IPS-NIHi7 (cell line): Measurements from ENCODE around the gene NCF2.

Experiments
- DNase-seq: peaks from one replicate; pipeline ENCODE4 v3.0.0; 2012; ENCODE audit warnings: mixed read lengths; ENCODE audit errors: extremely low spot score

Gene NCF2

DNA sequence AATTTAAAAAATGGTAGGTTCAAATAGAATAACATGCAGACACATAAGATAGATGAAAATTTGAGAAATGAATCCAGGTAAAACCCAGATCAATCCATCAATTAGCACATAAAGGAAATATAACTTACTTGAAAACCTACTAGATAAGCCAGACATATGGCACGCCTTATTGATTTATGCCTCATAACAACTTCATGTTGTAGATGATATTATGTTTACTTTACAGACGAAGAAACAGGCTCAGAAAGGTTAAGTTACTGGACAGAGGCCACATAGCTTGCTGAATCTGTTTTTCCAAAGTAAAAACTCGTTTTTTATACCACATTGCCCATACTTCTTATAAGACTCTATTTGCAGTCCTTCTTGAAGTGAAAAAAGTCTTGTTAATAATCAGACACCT, 22.1 kb upstream of the NCF2 start:
- no peak for DNase-seq

DNA sequence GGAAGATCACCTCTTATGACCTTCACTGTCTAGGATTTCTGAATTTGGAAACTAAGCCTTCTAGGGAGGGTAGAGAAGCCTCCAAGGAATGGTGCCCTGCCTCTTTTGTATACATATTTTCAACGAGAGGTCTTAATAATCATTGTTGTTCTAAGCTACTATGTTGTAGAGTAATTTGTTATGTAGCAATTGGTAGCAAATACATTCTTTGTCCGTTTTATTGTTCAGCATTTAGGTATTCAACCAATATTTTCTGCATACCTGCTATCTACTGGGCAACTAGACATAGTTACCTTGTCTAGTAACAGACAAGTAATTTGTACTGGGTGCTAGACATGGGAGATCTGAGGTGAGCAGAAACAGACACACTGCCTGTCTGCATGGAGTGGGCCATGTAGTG, 20.8 kb upstream of the NCF2 start:
- no peak for DNase-seq

DNA sequence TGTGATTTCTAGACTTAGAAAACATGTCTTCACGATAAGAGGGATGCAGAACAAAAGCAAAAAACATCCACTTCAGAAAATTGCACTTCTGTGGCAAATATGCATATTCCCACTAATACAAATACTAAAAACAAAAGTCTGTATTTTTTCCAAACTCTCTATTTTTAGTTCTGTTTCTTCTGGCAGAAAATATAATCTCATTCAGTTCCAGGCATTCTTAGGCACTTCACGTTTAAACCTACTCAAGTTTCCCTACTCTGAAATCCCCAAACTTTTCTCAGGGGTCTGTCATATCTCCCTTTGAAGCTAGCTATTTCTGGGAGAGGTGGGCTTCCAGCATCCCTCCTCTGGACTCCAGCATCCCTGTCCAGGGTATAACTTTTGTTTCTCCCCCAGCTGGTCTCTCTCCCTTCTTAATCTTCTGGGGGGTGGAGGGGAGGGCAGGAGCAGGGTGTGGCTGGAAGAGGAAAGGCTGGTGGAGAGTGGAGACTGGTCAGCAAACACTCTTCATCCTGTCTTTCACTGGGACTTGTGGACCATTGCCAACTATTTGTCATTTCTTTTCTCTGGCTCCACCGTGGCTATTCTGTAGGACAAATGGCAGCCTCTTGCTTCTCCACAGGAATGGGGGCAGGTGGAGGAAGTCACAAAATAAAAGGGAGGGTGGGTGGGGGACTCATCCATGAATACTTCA, 19.6 kb upstream of the NCF2 start:
- no peak for DNase-seq

DNA sequence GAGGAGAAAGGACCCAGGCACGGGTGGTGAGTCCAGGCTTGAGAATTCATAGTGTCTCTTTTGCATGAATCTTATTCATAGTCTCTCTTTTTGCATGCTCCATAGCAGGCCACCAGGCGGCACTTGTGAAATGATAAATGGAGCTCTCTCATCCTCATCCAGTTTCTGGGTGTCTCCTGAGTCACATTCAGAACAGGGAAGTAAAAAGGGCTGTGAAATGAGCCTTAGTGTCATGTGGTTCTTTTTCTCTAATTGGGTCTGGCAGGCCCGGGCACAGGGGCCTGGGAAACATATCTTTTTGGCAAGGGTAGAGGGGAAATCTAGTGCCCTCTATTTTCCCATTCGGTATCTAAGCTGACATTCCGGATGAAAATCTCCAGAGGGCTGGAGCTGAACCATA, 19.1 kb upstream of the NCF2 start:
- no peak for DNase-seq

DNA sequence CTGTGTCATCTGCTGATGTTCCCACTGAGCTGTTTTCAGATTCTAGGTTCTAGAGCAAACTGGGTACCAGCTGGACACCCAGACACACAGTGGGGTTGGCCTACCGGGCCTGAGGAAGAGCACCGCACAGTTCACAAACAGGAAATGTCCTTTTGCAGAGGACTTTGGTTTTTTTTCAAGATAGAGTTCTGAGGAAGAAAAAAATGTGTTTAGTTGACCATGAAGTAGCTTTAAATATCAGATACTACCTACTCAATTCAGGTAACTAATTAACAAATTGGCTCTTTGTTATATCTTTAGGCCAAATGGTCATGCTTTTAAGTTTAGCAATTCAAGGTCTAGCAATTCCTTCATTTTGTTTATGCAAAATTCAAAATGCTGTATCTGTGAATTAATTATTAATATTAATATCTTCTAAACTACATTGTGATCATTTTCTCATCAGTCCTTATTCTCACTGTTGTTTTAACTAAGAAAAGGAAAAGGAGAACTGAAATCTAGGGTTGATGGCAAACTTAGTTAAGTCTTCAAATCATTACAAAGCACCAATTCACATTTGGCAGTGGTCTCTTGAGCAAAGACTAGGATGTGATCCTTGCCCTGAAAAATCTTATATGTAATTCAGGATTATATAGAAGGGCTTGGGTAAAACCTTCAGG, 17.2 kb upstream of the NCF2 start:
- DNase-seq = no peak

DNA sequence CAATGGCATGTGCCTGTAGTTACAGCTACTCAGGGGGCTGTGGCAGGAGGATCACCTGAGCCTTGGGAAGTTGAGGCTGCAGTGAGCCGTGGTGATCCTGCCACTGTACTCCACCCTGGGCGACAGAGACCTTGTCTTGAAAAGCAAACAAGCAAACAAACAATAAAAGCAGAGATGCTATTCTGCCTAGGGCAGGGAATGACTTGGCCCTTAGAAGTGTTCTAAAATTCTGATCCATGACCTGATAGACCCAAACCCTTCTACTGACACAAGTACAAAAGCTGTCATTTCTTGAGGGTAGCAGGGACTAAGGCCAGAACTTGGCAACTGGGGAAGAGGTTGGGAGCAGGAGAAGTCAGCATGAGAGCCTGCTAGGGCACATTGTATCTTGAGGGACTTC, 15.6 kb upstream of the NCF2 start:
- no peak for DNase-seq

DNA sequence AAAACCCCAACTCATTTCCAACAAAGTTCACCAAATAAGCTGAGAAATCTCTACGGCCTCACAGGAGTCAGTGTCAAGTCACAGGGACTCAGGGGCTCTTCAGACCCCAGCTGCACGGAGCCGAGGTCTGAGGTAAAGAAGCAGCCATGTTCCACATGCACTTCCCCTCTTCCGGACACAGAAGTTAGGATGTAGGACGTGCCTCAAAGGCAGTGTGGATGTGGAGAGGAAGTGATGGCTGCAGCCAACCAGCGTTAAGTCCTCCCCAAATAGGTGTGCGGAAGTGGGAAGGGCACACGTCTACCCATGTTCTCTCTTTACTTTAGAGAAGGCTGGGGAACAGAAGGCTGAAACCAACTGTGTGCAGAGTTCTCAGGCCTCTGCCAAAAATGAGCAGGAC, 14.6 kb upstream of the NCF2 start:
- no peak for DNase-seq

DNA sequence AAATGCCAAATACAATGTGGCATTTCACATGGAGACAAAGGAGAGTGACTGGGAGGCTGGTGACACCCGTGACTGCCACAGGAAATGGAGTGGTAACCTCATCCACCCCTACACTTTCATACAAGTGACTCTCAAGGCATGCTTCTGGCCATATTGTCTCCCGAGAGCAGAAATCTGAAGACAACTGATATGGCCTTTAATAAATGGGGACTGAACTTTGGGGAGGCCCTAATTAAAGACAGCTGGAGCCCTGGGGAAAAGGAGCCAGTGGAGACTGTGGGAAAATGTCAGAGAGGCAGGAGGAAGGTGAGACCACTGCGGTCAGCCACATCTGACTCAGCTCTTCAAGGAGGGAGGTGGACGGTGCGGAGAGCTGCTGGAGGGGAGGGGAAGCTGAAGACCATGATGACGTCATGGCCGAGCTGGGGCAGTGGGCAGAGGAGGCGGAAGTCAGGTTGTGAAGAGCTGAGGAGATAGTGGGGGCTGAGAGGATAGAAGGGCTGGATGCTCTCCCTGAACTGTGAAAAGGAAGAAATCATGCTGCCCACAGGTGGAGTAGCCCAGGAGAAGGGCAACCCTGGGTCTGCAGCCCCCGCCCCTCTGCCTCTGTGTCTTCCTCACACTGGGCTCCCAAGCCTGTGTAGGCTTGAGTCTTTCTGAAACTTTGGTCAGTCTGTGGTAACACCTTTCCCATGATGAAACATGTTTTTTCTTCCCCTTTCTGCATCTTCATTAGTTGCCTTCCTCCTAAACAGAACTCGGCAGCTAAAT, 14.0 kb upstream of the NCF2 start:
- DNase-seq = no peak

DNA sequence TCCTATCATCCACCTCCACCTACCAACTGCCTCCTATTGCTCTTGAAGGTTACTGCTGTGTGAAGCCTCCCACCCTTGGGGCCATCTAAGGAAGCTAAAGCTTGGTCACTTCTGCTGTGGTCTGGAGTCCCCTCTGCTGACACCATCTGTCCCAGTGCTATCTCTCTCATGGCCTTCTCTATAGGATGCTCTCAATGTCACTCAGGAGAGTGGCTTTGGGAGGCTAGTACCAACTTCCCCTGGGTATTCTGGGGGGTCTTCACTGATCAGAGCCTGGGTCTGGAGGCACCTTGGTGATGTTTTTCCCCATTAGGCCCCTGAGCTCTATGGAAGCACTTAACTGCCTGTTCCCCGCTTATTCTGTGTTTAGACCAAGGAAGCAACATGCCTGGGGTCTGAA, 12.3 kb upstream of the NCF2 start:
- no peak for DNase-seq

DNA sequence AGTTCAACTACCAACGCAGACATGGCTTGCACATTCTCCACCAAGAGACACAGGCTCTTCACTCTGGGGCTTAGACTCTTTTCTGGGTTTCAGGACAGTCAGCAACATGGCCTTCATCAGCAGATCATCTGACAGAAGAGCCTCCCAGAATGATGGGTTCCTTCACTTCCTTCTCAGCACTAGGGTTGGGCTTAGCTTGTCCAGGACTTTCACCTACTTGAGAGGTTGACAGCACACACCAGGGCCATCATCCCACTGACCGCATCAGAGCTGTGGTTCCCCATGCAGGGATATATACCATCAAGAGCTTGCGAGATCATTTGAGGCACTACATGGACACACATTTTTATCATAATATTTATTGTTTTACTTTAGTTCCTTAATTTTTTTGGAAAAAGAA, 10.4 kb upstream of the NCF2 start:
- no peak for DNase-seq

DNA sequence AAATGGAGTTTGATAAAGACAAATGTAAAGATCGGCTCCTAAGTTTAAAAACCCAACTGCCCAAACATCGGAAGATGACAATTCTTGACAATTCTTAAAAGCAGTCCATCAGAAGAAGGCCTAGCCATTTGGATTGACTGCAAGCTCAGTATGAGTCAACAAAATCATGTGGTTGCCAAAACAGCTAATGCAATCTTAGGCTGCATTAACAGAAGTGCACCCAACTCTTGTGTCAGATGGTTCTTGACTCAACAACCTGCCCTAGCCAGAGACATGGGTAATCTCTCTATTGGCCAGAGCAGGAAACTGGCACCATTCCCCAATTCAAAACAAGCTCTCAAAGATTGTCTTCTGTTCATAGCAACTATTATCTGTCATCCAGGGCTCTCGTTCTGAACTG, 9.9 kb upstream of the NCF2 start:
- DNase-seq = no peak

DNA sequence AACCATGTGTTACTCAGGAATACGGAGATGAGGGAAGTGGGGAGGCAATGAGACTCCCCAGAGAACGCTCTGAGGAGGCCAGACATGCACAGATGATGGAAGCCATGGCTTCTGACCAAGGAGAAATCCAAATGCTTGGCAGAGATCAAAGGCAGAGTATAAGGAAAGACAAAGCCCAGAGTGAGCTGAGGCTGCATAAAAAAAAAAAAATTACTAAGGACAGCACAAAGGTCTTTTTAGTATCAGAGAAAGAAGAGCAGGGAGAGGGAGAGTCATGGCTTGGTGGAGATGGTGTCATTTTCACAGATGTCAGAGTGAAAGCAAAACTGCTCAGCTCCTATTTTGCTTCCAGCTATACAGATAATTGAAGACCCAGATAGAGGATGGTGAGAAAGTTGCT, 8.1 kb upstream of the NCF2 start:
- no peak for DNase-seq

DNA sequence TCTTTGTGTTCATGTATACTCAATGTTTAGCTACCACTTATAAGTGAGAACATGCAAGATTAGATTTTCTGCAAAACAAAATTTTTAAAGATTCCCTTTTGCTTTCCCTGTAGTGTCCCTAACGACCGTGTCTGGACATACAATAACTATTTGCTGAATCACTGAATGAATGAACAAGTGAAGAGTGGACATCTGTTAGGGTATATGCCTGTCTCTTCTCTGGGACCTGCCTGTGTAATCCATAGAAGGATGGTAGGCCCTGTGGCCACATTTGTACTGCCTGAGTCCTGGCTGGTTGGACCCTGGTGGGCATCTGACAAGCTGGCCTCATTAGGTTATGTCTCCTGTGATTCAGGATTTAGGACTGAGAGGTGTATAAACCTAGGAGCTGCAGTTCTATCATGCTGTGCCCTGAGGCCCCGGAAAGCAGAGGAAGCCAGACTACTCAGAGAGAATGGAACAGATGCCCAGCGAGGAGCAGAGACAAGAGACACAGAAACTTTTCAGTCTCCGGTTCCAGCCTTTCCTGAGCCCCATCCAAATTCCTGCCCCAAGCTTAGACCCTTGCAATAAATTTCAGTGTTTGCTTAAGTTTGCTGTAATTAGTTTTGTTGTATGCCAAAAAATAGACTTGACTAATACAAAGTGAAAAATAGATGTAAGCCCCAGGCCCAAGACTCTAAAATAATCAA, 7.5 kb upstream of the NCF2 start:
- DNase-seq = no peak

DNA sequence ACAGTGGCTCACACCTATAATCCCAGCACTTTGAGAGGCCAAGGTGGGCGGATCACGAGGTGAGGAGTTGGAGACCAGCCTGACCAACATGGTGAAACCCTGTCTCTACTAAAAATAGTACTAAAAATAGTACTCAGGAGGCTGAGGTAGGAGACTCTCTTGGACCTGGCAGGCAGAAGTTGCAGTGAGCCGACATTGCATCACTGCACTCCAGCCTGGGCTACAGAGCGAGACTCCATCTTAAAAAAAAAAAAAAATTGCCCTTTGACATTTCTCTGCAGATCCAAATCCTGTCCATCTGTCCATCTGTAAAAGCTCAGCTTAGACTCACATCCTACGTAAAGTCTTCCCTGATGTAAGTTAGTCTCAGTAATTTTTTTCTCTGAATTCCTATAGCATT, 6.2 kb upstream of the NCF2 start:
- no peak for DNase-seq

DNA sequence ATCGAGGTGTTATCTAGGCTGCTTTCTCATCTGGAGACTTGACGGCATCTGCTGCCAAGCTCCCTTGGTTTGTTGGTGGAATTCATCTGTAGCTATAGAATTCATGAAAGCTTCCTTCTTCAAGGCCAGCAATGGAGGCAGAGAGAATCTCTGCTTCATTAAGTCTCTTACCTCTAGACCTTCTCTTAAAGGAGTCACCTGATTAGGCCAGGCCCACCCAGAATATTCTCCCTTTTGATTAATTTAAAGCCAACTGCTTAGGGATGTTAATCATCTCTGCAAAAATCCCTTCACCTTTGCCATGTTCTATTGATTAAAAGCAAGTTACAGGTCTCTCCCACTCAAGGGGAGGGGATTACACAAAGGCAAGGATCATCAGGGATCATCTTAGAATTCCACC, 5.3 kb upstream of the NCF2 start:
- no peak for DNase-seq

DNA sequence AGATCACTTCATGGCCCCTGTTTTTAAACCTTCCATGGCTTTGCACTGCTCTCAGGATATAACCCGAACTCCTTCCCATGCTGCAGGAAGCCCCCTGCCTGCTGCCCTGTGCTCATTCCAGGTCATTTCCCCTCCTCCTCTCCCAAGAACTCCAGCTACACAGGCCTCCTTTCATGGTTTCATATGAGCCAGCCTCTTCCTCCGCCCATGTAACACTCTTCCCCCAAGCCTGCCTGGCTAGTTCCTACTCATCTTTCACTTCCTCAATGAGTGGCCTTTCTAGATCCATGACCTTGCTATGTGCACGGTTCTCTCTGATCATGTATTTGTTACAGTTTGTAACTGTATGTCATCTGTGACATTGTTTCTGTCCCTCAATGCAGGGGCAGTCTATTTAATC, 3.1 kb upstream of the NCF2 start:
- DNase-seq = no peak

DNA sequence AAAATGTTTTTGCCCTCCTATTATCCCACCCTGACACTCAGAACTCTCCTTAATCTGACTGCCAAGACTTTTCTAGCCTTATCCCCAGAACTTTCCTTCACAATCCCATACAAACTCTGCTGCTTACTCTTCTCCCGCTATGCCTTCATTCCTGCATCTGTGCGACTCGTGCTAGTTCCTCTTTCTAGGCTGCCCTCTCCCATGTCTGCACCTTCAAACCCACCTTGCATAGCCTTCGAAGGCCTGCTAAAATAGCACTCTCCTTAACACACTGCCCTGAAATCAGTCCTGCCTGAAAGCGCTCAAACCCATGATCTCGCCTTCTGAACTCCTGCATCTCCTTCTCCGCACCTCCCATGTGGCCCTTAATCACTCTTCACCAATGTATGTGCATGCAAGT, 2.5 kb upstream of the NCF2 start:
- no peak for DNase-seq

DNA sequence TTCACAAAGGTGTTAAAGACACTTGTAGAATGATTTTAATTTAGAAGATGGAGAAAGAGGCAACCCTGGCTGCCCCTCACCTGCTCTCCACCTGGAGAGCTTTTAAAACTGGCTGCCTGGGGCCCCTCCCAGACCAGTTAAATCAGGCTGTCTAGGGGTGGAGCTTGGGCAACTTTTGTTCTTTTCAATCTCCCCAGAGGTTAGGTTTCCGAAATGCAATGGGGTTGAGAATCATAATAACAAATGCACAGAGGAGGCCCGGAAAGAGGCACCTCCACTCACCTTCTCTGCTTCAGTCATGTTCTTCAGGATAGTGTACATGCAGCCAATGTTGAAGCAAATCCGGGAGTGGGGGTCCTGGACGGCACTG, 400 bp downstream of the NCF2 start:
- no peak for DNase-seq

DNA sequence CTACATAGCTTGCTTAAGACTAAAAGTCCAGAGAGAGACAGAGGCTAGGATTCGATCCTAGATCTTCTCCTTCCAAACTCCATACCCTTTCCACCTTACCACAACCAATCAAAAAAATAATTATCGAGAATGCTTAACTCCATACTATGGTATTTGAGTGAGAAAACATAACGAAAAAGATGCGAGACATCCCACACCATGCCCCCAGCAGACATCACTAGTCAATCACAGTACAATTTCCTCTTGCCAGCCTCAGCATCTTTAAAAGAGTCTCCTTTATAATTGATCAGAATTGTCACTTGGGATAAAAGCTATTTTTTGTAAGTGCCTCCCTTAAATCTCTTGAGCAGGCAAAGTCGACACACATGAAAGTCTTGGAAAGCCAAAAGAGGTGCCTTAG, 875 bp downstream of the NCF2 start:
- DNase-seq = no peak

DNA sequence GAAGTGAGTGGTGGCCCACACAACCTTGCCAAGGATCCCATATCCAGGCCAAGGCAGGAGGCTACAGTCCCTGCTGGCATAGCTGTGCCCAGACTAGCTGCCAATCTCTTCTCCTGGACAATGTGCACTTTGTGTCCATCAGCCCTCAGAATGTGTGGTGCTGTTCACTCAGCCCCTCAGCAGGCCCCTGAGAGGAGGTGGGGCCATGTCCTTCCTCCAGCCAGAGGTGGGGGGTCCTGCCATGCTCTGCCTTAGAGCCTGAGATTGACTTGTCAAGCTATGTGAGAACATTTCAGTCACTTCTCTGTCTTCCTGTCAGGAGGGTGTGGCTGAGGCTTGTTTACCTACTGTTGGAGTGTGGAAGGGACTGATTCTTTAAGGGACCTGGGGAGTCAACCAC, 1.4 kb downstream of the NCF2 start:
- no peak for DNase-seq

DNA sequence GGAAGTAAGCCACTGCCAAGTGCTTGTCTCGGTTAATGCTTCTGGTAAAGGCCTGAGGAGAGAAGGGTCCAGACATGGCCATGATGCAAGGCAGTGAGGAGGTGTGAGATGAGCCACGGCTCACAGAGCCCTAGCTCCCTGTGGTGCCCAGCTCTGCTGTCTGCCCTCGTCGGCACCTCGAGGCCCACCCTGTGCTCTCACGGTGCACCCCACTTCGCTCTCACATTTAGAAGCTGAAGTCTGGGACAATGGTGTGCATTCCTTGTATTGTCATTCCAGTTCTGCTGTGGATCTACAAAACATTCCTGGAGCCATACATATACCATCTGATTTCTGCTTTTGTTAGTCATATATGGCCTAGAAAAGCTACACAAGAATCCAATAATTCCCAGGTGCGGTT, 3.3 kb downstream of the NCF2 start:
- DNase-seq = no peak

DNA sequence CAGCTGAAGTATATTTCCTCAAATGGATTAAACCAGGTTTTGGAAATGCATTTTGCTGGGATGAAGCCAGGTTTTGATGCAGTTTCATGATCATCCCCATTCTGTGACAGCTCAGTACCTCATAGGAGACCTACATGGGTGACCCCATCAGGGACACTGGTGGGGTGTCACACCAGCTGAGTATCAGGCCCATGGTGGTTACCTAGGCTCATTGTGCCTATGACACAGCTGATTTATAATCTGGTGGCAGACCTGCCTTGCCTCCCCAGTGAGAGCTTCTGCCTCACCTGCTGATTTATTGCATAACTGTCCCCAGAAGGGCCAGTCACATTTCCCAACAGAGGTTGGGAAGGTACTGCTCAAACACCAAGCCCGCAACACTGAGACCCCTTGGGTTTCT, 3.8 kb downstream of the NCF2 start:
- DNase-seq = no peak

DNA sequence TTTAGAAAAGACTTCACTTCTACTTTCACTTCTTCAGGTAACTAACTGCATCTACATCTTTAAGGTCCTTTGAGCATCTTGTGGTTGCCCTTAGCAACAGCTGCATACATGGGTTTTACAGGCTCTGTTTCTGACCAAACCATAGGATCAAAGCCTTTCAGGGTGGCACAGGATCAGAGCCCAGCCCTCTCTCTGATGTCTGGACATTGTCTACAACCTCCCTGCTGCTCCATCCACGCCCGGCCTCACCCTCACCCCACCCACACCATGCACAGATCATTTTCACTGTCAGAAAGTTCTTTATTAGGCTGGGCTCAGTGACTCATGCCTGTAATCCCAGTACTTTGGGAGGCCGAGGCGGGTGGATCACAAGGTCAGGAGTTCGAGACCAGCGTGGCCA, 5.2 kb downstream of the NCF2 start:
- DNase-seq = no peak
